ENCODE data around the gene UGT8.
"Not testable (repeated sequence)": the region's sequence is repeated elsewhere in the genome, so short reads cannot be mapped to it uniquely, and the experiment has no call there.

The UGT8 gene

GRCh38 chr4:114670733-114671132 is 72.1 kb downstream of the UGT8 start:
- not testable (repeated sequence) for H3K9me3 ChIP-seq (ENCODE audit: control insufficient read depth, low read length); H3K4me3 ChIP-seq (ENCODE audit: low read length); H3K4me1 ChIP-seq (ENCODE audit: control insufficient read depth, insufficient read depth, low read length); H3K36me3 ChIP-seq (ENCODE audit: control insufficient read depth, insufficient read depth, low read length); H3K9ac ChIP-seq (ENCODE audit: low read length); H3K27me3 ChIP-seq (ENCODE audit: control insufficient read depth, insufficient read depth, low read length)

GRCh38 chr4:114673306-114673705 is 74.7 kb downstream of the UGT8 start:
- H3K9me3 ChIP-seq (ENCODE audit: control insufficient read depth, low read length), result no peaks in the 10 kb centered on the region
- H3K27me3 ChIP-seq (ENCODE audit: control insufficient read depth, insufficient read depth, low read length), result no peaks in the 10 kb centered on the region
- H3K4me3 ChIP-seq (ENCODE audit: low read length), result no peak overlapping the region
- H3K4me1 ChIP-seq (ENCODE audit: control insufficient read depth, insufficient read depth, low read length), result no peaks in the 10 kb centered on the region
- H3K36me3 ChIP-seq (ENCODE audit: control insufficient read depth, insufficient read depth, low read length), result no peaks in the 10 kb centered on the region
- H3K9ac ChIP-seq (ENCODE audit: low read length), result no peak overlapping the region

GRCh38 chr4:114674080-114674479 is 75.5 kb downstream of the UGT8 start:
- H3K9ac ChIP-seq (ENCODE audit: low read length), result no peak overlapping the region
- no peak overlapping the region for H3K4me3 ChIP-seq (ENCODE audit: low read length)

GRCh38 chr4:114677346-114677979 is 78.9 kb downstream of the UGT8 start:
- Histone ChIP-seq H3K4me1 (ENCODE audit: control insufficient read depth, insufficient read depth, low read length) (no peaks in the 10 kb centered on the region), H3K9ac (ENCODE audit: low read length) (no peak overlapping the region), H3K4me3 (ENCODE audit: low read length) (no peak overlapping the region), H3K27me3 (ENCODE audit: control insufficient read depth, insufficient read depth, low read length) (no peaks in the 10 kb centered on the region), H3K9me3 (ENCODE audit: control insufficient read depth, low read length) (no peaks in the 10 kb centered on the region), H3K36me3 (ENCODE audit: control insufficient read depth, insufficient read depth, low read length) (no peaks in the 10 kb centered on the region)

More at GRCh38 chr4:114674080-114674479, 75.5 kb downstream of the UGT8 start:
- Histone ChIP-seq H3K36me3 (ENCODE audit: control insufficient read depth, insufficient read depth, low read length) (no peaks in the 10 kb centered on the region), H3K4me1 (ENCODE audit: control insufficient read depth, insufficient read depth, low read length) (no peaks in the 10 kb centered on the region), H3K27me3 (ENCODE audit: control insufficient read depth, insufficient read depth, low read length) (no peaks in the 10 kb centered on the region), H3K9me3 (ENCODE audit: control insufficient read depth, low read length) (no peaks in the 10 kb centered on the region)

- no peaks in the 10 kb centered on the region for H3K4me1 ChIP-seq (ENCODE audit: control insufficient read depth, insufficient read depth, low read length)
- no peaks in the 10 kb centered on the region for H3K9me3 ChIP-seq (ENCODE audit: control insufficient read depth, low read length)
- H3K9ac ChIP-seq (ENCODE audit: low read length), result no peak overlapping the region
- H3K36me3 ChIP-seq (ENCODE audit: control insufficient read depth, insufficient read depth, low read length), result no peaks in the 10 kb centered on the region
- no peak overlapping the region for H3K4me3 ChIP-seq (ENCODE audit: low read length)
- no peaks in the 10 kb centered on the region for H3K27me3 ChIP-seq (ENCODE audit: control insufficient read depth, insufficient read depth, low read length)
These were observed 85.9 kb downstream of the UGT8 start for GRCh38 chr4:114684462-114684861.

- Histone ChIP-seq H3K27me3 (ENCODE audit: control insufficient read depth, insufficient read depth, low read length) (no peaks in the 10 kb centered on the region), H3K36me3 (ENCODE audit: control insufficient read depth, insufficient read depth, low read length) (no peaks in the 10 kb centered on the region), H3K4me3 (ENCODE audit: low read length) (no peak overlapping the region), H3K4me1 (ENCODE audit: control insufficient read depth, insufficient read depth, low read length) (no peaks in the 10 kb centered on the region), H3K9me3 (ENCODE audit: control insufficient read depth, low read length) (no peaks in the 10 kb centered on the region), H3K9ac (ENCODE audit: low read length) (no peak overlapping the region)
These were observed 89.5 kb downstream of the UGT8 start for GRCh38 chr4:114688059-114688458.

- Histone ChIP-seq H3K9ac (ENCODE audit: low read length) (no peak overlapping the region), H3K27me3 (ENCODE audit: control insufficient read depth, insufficient read depth, low read length) (no peaks in the 10 kb centered on the region), H3K9me3 (ENCODE audit: control insufficient read depth, low read length) (no peaks in the 10 kb centered on the region), H3K4me3 (ENCODE audit: low read length) (no peak overlapping the region), H3K4me1 (ENCODE audit: control insufficient read depth, insufficient read depth, low read length) (no peaks in the 10 kb centered on the region), H3K36me3 (ENCODE audit: control insufficient read depth, insufficient read depth, low read length) (no peaks in the 10 kb centered on the region)
These were observed 92.0 kb downstream of the UGT8 start for GRCh38 chr4:114690571-114690970.

- no peaks in the 10 kb centered on the region for H3K27me3 ChIP-seq (ENCODE audit: control insufficient read depth, insufficient read depth, low read length)
- H3K36me3 ChIP-seq (ENCODE audit: control insufficient read depth, insufficient read depth, low read length), result no peaks in the 10 kb centered on the region
- H3K4me3 ChIP-seq (ENCODE audit: low read length), result no peak overlapping the region
- no peaks in the 10 kb centered on the region for H3K4me1 ChIP-seq (ENCODE audit: control insufficient read depth, insufficient read depth, low read length)
- H3K9me3 ChIP-seq (ENCODE audit: control insufficient read depth, low read length), result no peaks in the 10 kb centered on the region
- H3K9ac ChIP-seq (ENCODE audit: low read length), result no peak overlapping the region
These were observed 93.3 kb downstream of the UGT8 start for GRCh38 chr4:114691865-114692264.

GRCh38 chr4:114692958-114693357 is 94.4 kb downstream of the UGT8 start:
- H3K9ac ChIP-seq (ENCODE audit: low read length), result no peak overlapping the region

GRCh38 chr4:114694770-114695169 is 96.2 kb downstream of the UGT8 start:
- Histone ChIP-seq H3K9me3 (ENCODE audit: control insufficient read depth, low read length) (no peaks in the 10 kb centered on the region), H3K9ac (ENCODE audit: low read length) (no peak overlapping the region), H3K27me3 (ENCODE audit: control insufficient read depth, insufficient read depth, low read length) (no peaks in the 10 kb centered on the region), H3K4me3 (ENCODE audit: low read length) (no peak overlapping the region), H3K4me1 (ENCODE audit: control insufficient read depth, insufficient read depth, low read length) (no peaks in the 10 kb centered on the region), H3K36me3 (ENCODE audit: control insufficient read depth, insufficient read depth, low read length) (no peaks in the 10 kb centered on the region)

More at GRCh38 chr4:114692958-114693357, 94.4 kb downstream of the UGT8 start:
- H3K9me3 ChIP-seq (ENCODE audit: control insufficient read depth, low read length), result no peaks in the 10 kb centered on the region
- H3K27me3 ChIP-seq (ENCODE audit: control insufficient read depth, insufficient read depth, low read length), result no peaks in the 10 kb centered on the region
- H3K36me3 ChIP-seq (ENCODE audit: control insufficient read depth, insufficient read depth, low read length), result no peaks in the 10 kb centered on the region
- H3K4me3 ChIP-seq (ENCODE audit: low read length), result no peak overlapping the region
- no peaks in the 10 kb centered on the region for H3K4me1 ChIP-seq (ENCODE audit: control insufficient read depth, insufficient read depth, low read length)

GRCh38 chr4:114698231-114698630 is 99.6 kb downstream of the UGT8 start:
- no peaks in the 10 kb centered on the region for H3K4me1 ChIP-seq (ENCODE audit: control insufficient read depth, insufficient read depth, low read length)
- no peak overlapping the region for H3K9ac ChIP-seq (ENCODE audit: low read length)
- no peaks in the 10 kb centered on the region for H3K9me3 ChIP-seq (ENCODE audit: control insufficient read depth, low read length)
- H3K4me3 ChIP-seq (ENCODE audit: low read length), result no peak overlapping the region
- H3K36me3 ChIP-seq (ENCODE audit: control insufficient read depth, insufficient read depth, low read length), result no peaks in the 10 kb centered on the region
- H3K27me3 ChIP-seq (ENCODE audit: control insufficient read depth, insufficient read depth, low read length), result no peaks in the 10 kb centered on the region

- Histone ChIP-seq H3K36me3 (ENCODE audit: control insufficient read depth, insufficient read depth, low read length) (no peaks in the 10 kb centered on the region), H3K4me1 (ENCODE audit: control insufficient read depth, insufficient read depth, low read length) (no peaks in the 10 kb centered on the region), H3K9me3 (ENCODE audit: control insufficient read depth, low read length) (no peaks in the 10 kb centered on the region), H3K9ac (ENCODE audit: low read length) (no peak overlapping the region), H3K4me3 (ENCODE audit: low read length) (no peak overlapping the region), H3K27me3 (ENCODE audit: control insufficient read depth, insufficient read depth, low read length) (no peaks in the 10 kb centered on the region)
These were observed 102.9 kb downstream of the UGT8 start for GRCh38 chr4:114701491-114701890.

GRCh38 chr4:114717432-114717831 is 118.8 kb downstream of the UGT8 start:
- Histone ChIP-seq H3K36me3 (ENCODE audit: control insufficient read depth, insufficient read depth, low read length) (no peaks in the 10 kb centered on the region), H3K4me1 (ENCODE audit: control insufficient read depth, insufficient read depth, low read length) (no peaks in the 10 kb centered on the region), H3K27me3 (ENCODE audit: control insufficient read depth, insufficient read depth, low read length) (no peaks in the 10 kb centered on the region), H3K4me3 (ENCODE audit: low read length) (no peak overlapping the region), H3K9ac (ENCODE audit: low read length) (no peak overlapping the region), H3K9me3 (ENCODE audit: control insufficient read depth, low read length) (no peaks in the 10 kb centered on the region)
